ENCODE results near the gene CFAP58. TPM values are rescaled to one million over a fixed set of nuclear protein-coding genes. Genes with fewer than 3 reads are reported as not detected.
A peak's percentile ranks its signal among the peaks of the same experiment; 100 is the strongest.

CFAP58 gene
- polyA plus RNA-seq, 3 donors: 0.16 TPM; not detected in 2

GRCh38 chr10:104317726-104318299 is 35.8 kb upstream of the CFAP58 start:
- peaks cover 60% of the 10 kb centered on the region for H3K4me1 Mint-ChIP-seq
- DNase-seq: no peak
- Histone ChIP-seq H3K9me3 (replicated peaks in 1 of 2; ENCODE audit: control insufficient read depth in 1 of 2, insufficient read depth in 1 of 2, low read length in 2 of 2) (no peaks in the 10 kb centered on the region), H3K4me3 (replicated peaks in 1 of 3; ENCODE audit: low read depth in 2 of 3, low read length in 3 of 3) (no peak overlapping the region), H3K27me3 (ENCODE audit: control insufficient read depth in 2 of 2, insufficient read depth in 2 of 2, low read length in 2 of 2) (no peaks in the 10 kb centered on the region), H3K4me2 (replicated peaks; ENCODE audit: extremely low read depth, low read length, poor library complexity, severe bottlenecking) (no peak overlapping the region), H3K36me3 (replicated peaks in 1 of 2; ENCODE audit: control insufficient read depth in 1 of 2, insufficient read depth in 2 of 2, low read length in 2 of 2) (peaks cover 36 to 56% of the 10 kb centered on the region in 2 donors), H2AFZ (ENCODE audit: insufficient read depth, low read depth, low read length, poor library complexity, severe bottlenecking) (no peak overlapping the region), H3K9ac (ENCODE audit: insufficient read depth, low read length, poor library complexity, severe bottlenecking) (no peak overlapping the region), H4K20me1 (ENCODE audit: insufficient read depth, low read length) (peaks cover 100% of the 10 kb centered on the region), H3K4me1 (ENCODE audit: control insufficient read depth in 1 of 2, insufficient read depth in 2 of 2, low read length in 2 of 2) (peaks cover 45 to 56% of the 10 kb centered on the region in 2 donors), H3K79me2 (ENCODE audit: insufficient read depth, low read length) (peaks cover 100% of the 10 kb centered on the region), H3K27ac (ENCODE audit: low read depth in 1 of 2, low read length in 2 of 2) (peak overlapping the region in 1 of 2 donors; percentile 39)
- 96% methylated on average over 4 of the region's 7 CpGs for WGBS (ENCODE audit: insufficient coverage)
- no peak overlapping the region for H3K4me3 Mint-ChIP-seq
- peaks cover 0 to 2% (median 0%) of the 10 kb centered on the region in 7 donors for H3K9me3 Mint-ChIP-seq
- H3K27ac Mint-ChIP-seq: peak overlapping the region in 6 of 7 donors; percentile 33 to 86 (median 64)
- no peak for TF ChIP-seq CTCF (IDR thresholded peaks at IDR 0.05)
- intact Hi-C loops (cut with micrococcal nuclease): no loop called here
- H3K36me3 Mint-ChIP-seq: peaks cover 52 to 79% of the 10 kb centered on the region in 2 donors
- peaks cover 0 to 1% (median 0%) of the 10 kb centered on the region in 3 donors for H3K27me3 Mint-ChIP-seq (ENCODE audit: low read depth in 3 of 3)

DNA sequence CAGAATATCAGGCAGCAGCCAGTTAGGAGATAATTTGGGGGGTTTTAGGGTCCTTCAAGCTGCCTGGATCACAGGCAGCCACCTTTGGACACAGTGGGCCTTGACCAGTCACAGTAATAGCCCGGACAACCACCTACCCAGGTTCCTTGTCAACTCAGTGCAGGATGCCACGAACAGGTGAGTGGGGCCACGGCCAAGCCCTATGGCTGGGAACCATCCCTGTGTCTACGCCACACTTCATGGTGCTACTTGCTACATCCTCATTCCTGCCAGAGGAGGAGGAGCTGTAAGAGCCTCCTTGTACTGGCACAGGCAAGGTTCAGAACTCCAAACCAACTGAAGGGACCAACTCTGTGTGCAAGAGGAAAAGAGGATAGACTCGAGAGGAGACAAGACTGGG is 35.3 kb upstream of the CFAP58 start:
- no peak for DNase-seq
- H3K4me1 Mint-ChIP-seq: peaks cover 62% of the 10 kb centered on the region
- H3K4me2 ChIP-seq (replicated peaks; ENCODE audit: extremely low read depth, low read length, poor library complexity, severe bottlenecking): no peak overlapping the region
- no peak overlapping the region for H3K4me3 ChIP-seq (replicated peaks in 1 of 3; ENCODE audit: low read depth in 2 of 3, low read length in 3 of 3)
- no peak overlapping the region for H2AFZ ChIP-seq (ENCODE audit: insufficient read depth, low read depth, low read length, poor library complexity, severe bottlenecking)
- H3K36me3 ChIP-seq (replicated peaks in 1 of 2; ENCODE audit: control insufficient read depth in 1 of 2, insufficient read depth in 2 of 2, low read length in 2 of 2): peaks cover 31 to 51% of the 10 kb centered on the region in 2 donors
- peak overlapping the region in 4 of 7 donors; percentile 12 to 86 (median 37) for H3K27ac Mint-ChIP-seq
- H3K27ac ChIP-seq (ENCODE audit: low read depth in 1 of 2, low read length in 2 of 2): peak overlapping the region in 1 of 2 donors; percentile 39
- H3K9me3 ChIP-seq (replicated peaks in 1 of 2; ENCODE audit: control insufficient read depth in 1 of 2, insufficient read depth in 1 of 2, low read length in 2 of 2): no peaks in the 10 kb centered on the region
- peaks cover 100% of the 10 kb centered on the region for H4K20me1 ChIP-seq (ENCODE audit: insufficient read depth, low read length)
- H3K9ac ChIP-seq (ENCODE audit: insufficient read depth, low read length, poor library complexity, severe bottlenecking): no peak overlapping the region
- no peaks in the 10 kb centered on the region for H3K27me3 ChIP-seq (ENCODE audit: control insufficient read depth in 2 of 2, insufficient read depth in 2 of 2, low read length in 2 of 2)
- peaks cover 49 to 77% of the 10 kb centered on the region in 2 donors for H3K36me3 Mint-ChIP-seq
- H3K4me1 ChIP-seq (ENCODE audit: control insufficient read depth in 1 of 2, insufficient read depth in 2 of 2, low read length in 2 of 2): peaks cover 50 to 57% of the 10 kb centered on the region in 2 donors
- H3K4me3 Mint-ChIP-seq: no peak overlapping the region
- intact Hi-C loops (cut with micrococcal nuclease): no loop called here
- 84% methylated on average over 3 of the region's 5 CpGs for whole genome bisulfite sequencing (ENCODE audit: insufficient coverage)
- peaks cover 0 to 2% (median 0%) of the 10 kb centered on the region in 7 donors for H3K9me3 Mint-ChIP-seq
- no peak for TF ChIP-seq CTCF (IDR thresholded peaks at IDR 0.05)
- peaks cover 0 to 1% (median 0%) of the 10 kb centered on the region in 3 donors for H3K27me3 Mint-ChIP-seq (ENCODE audit: low read depth in 3 of 3)
- H3K79me2 ChIP-seq (ENCODE audit: insufficient read depth, low read length): peaks cover 100% of the 10 kb centered on the region
